H9 (cell line): Measurements from ENCODE around the gene ENTREP3. TPM values are rescaled to one million over a fixed set of nuclear protein-coding genes. Genes with fewer than 3 reads are reported as not detected.
A peak's percentile ranks its signal among the peaks of the same experiment; 100 is the strongest.

ENCODE experiments used
- DNase-seq: peaks from one replicate; pipeline ENCODE4 v3.0.0-alpha.2; 2017
- H2AFZ ChIP-seq: one replicate; pipeline ENCODE4 v1.6.1; 2013; ENCODE audit warnings: mild to moderate bottlenecking, low read length, control low read depth, moderate library complexity
- H2AK5ac ChIP-seq: 2 replicates; pipeline ENCODE4 v1.6.1; 2013; ENCODE audit warnings: low read length, control low read depth, mixed read lengths; ENCODE audit not compliant: insufficient read length
- H2BK120ac ChIP-seq: one replicate; pipeline ENCODE4 v1.6.1; 2013; ENCODE audit warnings: low read depth, mild to moderate bottlenecking, low read length, control low read depth, inconsistent platforms; ENCODE audit not compliant: poor library complexity, severe bottlenecking
- H2BK12ac ChIP-seq: 2 replicates; pipeline ENCODE4 v1.6.1; 2013; ENCODE audit warnings: low read length, control low read depth, mixed read lengths, low read depth; ENCODE audit not compliant: insufficient read length
- H2BK15ac ChIP-seq: 2 replicates; pipeline ENCODE4 v1.6.1; 2013; ENCODE audit warnings: low read depth, low read length, control low read depth
- H2BK20ac ChIP-seq: one replicate; pipeline ENCODE4 v1.6.1; 2013; ENCODE audit warnings: low read depth, mild to moderate bottlenecking, low read length, control low read depth, inconsistent platforms; ENCODE audit not compliant: poor library complexity, severe bottlenecking
- H2BK5ac ChIP-seq: 2 replicates; pipeline ENCODE4 v1.6.1; 2013; ENCODE audit warnings: low read length, control low read depth, mixed read lengths; ENCODE audit not compliant: insufficient read length
- H3K14ac ChIP-seq: 2 replicates; pipeline ENCODE4 v1.6.1; 2013; ENCODE audit warnings: low read length, control low read depth; ENCODE audit not compliant: insufficient read depth
- H3K18ac ChIP-seq: 2 replicates; pipeline ENCODE4 v1.6.1; 2013; ENCODE audit warnings: low read depth, mild to moderate bottlenecking, mixed read lengths, low read length, control low read depth; ENCODE audit not compliant: insufficient read length
- H3K23ac ChIP-seq: 2 replicates; pipeline ENCODE4 v1.6.1; 2013; ENCODE audit warnings: low read length, control low read depth, mixed read lengths, low read depth; ENCODE audit not compliant: insufficient read length
- H3K23me2 ChIP-seq: 2 replicates; pipeline ENCODE4 v1.6.1; 2013; ENCODE audit warnings: low read depth, mild to moderate bottlenecking, mixed read lengths, low read length, control low read depth; ENCODE audit not compliant: insufficient read length, poor library complexity, severe bottlenecking
- H3K27ac ChIP-seq: 2 replicates; pipeline ENCODE4 v1.5.1; 2013; ENCODE audit warnings: low read length, control low read depth, mixed read lengths, low read depth; ENCODE audit not compliant: insufficient read length
- H3K27me3 ChIP-seq: 2 replicates; pipeline ENCODE4 v1.6.1; 2013; ENCODE audit warnings: low read length, control low read depth, inconsistent platforms; ENCODE audit not compliant: insufficient read depth
- H3K4ac ChIP-seq: 2 replicates; pipeline ENCODE4 v1.6.1; 2013; ENCODE audit warnings: low read depth, mild to moderate bottlenecking, control low read depth, inconsistent platforms, low read length, moderate library complexity
- H3K4me1 ChIP-seq: 2 replicates; pipeline ENCODE4 v1.6.1; 2013; ENCODE audit warnings: low read length, control low read depth, inconsistent platforms; ENCODE audit not compliant: insufficient read depth
- H3K4me2 ChIP-seq: 2 replicates; pipeline ENCODE4 v1.6.1; 2013; ENCODE audit warnings: low read length, control low read depth, mixed read lengths; ENCODE audit not compliant: insufficient read length, insufficient read depth
- H3K56ac ChIP-seq: 2 replicates; pipeline ENCODE4 v1.6.1; 2013; ENCODE audit warnings: low read depth, mild to moderate bottlenecking, mixed read lengths, low read length, control low read depth; ENCODE audit not compliant: insufficient read length
- H3K79me1 ChIP-seq: 2 replicates; pipeline ENCODE4 v1.6.1; 2013; ENCODE audit warnings: low read depth, mild to moderate bottlenecking, moderate library complexity, low read length, control low read depth, inconsistent platforms; ENCODE audit not compliant: insufficient read depth, poor library complexity, severe bottlenecking
- H3K79me2 ChIP-seq: 2 replicates; pipeline ENCODE4 v1.6.1; 2013; ENCODE audit warnings: low read length, control low read depth, inconsistent platforms; ENCODE audit not compliant: insufficient read depth
- H3K9ac ChIP-seq: 2 replicates; pipeline ENCODE4 v1.6.1; 2013; ENCODE audit warnings: low read length, control low read depth, mixed read lengths; ENCODE audit not compliant: insufficient read length; ENCODE audit errors: extremely low read depth
- H3K9me3 ChIP-seq: one replicate; pipeline ENCODE4 v1.6.1; 2013; ENCODE audit warnings: low read depth, low read length, inconsistent platforms; ENCODE audit not compliant: control insufficient read depth
- H3T11ph ChIP-seq: one replicate; pipeline ENCODE4 v1.6.1; 2013; ENCODE audit warnings: mild to moderate bottlenecking, low read length, control low read depth, inconsistent platforms
- H4K20me1 ChIP-seq: one replicate; pipeline ENCODE4 v1.6.1; 2013; ENCODE audit not compliant: control insufficient read depth, insufficient read length, insufficient read depth
- H4K5ac ChIP-seq: 2 replicates; pipeline ENCODE4 v1.6.1; 2013; ENCODE audit warnings: low read depth, mild to moderate bottlenecking, mixed read lengths, low read length, control low read depth; ENCODE audit not compliant: insufficient read length
- H4K8ac ChIP-seq: replicated peaks from 2 replicates; pipeline ENCODE4 v1.6.1; 2013; ENCODE audit warnings: low read length, control low read depth, mixed read lengths, low read depth; ENCODE audit not compliant: insufficient read length
- H4K91ac ChIP-seq: 2 replicates; pipeline ENCODE4 v1.6.1; 2013; ENCODE audit warnings: low read depth, mild to moderate bottlenecking, moderate library complexity, mixed read lengths, low read length, control low read depth; ENCODE audit not compliant: insufficient read length
- H3K27ac Mint-ChIP-seq, 3 experiments: 2 replicates in 2 of 3; 3 replicates in 1 of 3; pipeline ENCODE4 v1.8.0; 2020 to 2021; ENCODE audit warnings: mixed read lengths in 3 of 3, mild to moderate bottlenecking in 1 of 3, moderate library complexity in 1 of 3
- H3K27me3 Mint-ChIP-seq: 2 replicates; pipeline ENCODE4 v1.8.0; 2021; ENCODE audit warnings: low read depth, mild to moderate bottlenecking, moderate library complexity, mixed read lengths
- H3K36me3 Mint-ChIP-seq, 3 experiments: 2 replicates in 2 of 3; 3 replicates in 1 of 3; pipeline ENCODE4 v1.8.0; 2020 to 2021; ENCODE audit warnings: low read depth in 3 of 3, mixed read lengths in 3 of 3; ENCODE audit not compliant: insufficient read depth in 1 of 3
- H3K4me1 Mint-ChIP-seq, 2 experiments: 2 replicates each; pipeline ENCODE4 v1.8.0; 2020; ENCODE audit warnings: mixed read lengths in 2 of 2
- H3K4me3 Mint-ChIP-seq, 2 experiments: 2 replicates in 1 of 2; 3 replicates in 1 of 2; pipeline ENCODE4 v1.8.0; 2020 to 2021; ENCODE audit warnings: mild to moderate bottlenecking in 2 of 2, mixed read lengths in 2 of 2, moderate library complexity in 1 of 2
- H3K9me3 Mint-ChIP-seq, 2 experiments: 2 replicates in 1 of 2; 3 replicates in 1 of 2; pipeline ENCODE4 v1.8.0; 2020; ENCODE audit warnings: mild to moderate bottlenecking in 2 of 2, mixed read lengths in 2 of 2, moderate library complexity in 1 of 2
- CTCF ChIP-seq: fragments of 200-600 bp; sonication (generic); conservative IDR thresholded peaks from 3 replicates; pipeline ENCODE4 v1.8.0; 2021; ENCODE audit warnings: antibody characterized with exemption, mild to moderate bottlenecking
- WGBS: extraction: QIAGEN DNeasy Blood & Tissue Kit; methylation state at CpG from one replicate; pipeline ENCODE4 v1.1.7; 2013; ENCODE audit warnings: missing lambda C conversion rate, low lambda C conversion rate, mixed read lengths; ENCODE audit not compliant: insufficient read length; ENCODE audit errors: extremely low coverage; 5-methylcytosine and 5-hydroxymethylcytosine counted together
- total RNA-seq: library from RNA; stranded (reverse); gene quantifications from 2 replicates; pipeline ENCODE4 v1.2.1, GENCODE V29; 2021

The ENTREP3 gene
- total RNA-seq, 1 experiment from 2014 or later: 41.0 TPM

GRCh38 chr1:155295183-155295941, 40.1 kb upstream of the ENTREP3 start:
- Mint-ChIP-seq H3K4me1 (peaks cover 12 to 23% of the 10 kb centered on the region in 2 experiments), H3K36me3 (no peaks in the 10 kb centered on the region), H3K9me3 (no peaks in the 10 kb centered on the region; a peak in 1 of 5 replicates), H3K27me3 (peaks cover 18% of the 10 kb centered on the region), H3K4me3 (peak overlapping the region; percentile 17 to 74; a peak in 4 of 5 replicates), H3K27ac (no peak overlapping the region)
- Histone ChIP-seq H3K9ac (no peak overlapping the region), H4K20me1 (no peaks in the 10 kb centered on the region), H3K23me2 (peaks cover 12% of the 10 kb centered on the region), H2BK120ac (no peak overlapping the region), H4K8ac (no peak overlapping the region), H3K79me1 (no peaks in the 10 kb centered on the region), H3K9me3 (no peaks in the 10 kb centered on the region), H3K27me3 (no peaks in the 10 kb centered on the region; the same call in 1 of the 2 replicates), H2AFZ (no peak overlapping the region), H2BK5ac (no peak overlapping the region), H4K5ac (no peak overlapping the region), H3K27ac (no peak overlapping the region), H3K4me2 (peak overlapping the region; percentile 67), H3K56ac (no peak overlapping the region), H2AK5ac (no peak overlapping the region), H2BK20ac (no peak overlapping the region), H3K4me1 (no peaks in the 10 kb centered on the region; the same call in 1 of the 2 replicates), H3K14ac (0 out of 2 replicates have a peak overlapping the region, but pooled peaks have one; percentile 26), H2BK12ac (no peak overlapping the region), H4K91ac (no peak overlapping the region), H3T11ph (no peak overlapping the region), H2BK15ac (no peak overlapping the region), H3K79me2 (no peaks in the 10 kb centered on the region), H3K4ac (no peak overlapping the region), H3K18ac (peak overlapping the region; percentile 72), H3K23ac (no peak overlapping the region)
- TF ChIP-seq CTCF: no peak
- no CpG with 5 or more reads among the region's 47 CpGs for WGBS
- peak; percentile 68 for DNase-seq
